ENCODE results near the gene CCDC149.
"Not testable (repeated sequence)": the region's sequence is repeated elsewhere in the genome, so short reads cannot be mapped to it uniquely, and the experiment has no call there.

CCDC149 gene

GRCh38 chr4:24915121-24915922, 2.5 kb upstream of the CCDC149 start:
- no peak for DNase-seq (ENCODE audit: low spot score)

GRCh38 chr4:24914460-24914859, 1.6 kb upstream of the CCDC149 start:
- no peak for DNase-seq (ENCODE audit: low spot score)

GRCh38 chr4:24913119-24913485, 260 bp upstream of the CCDC149 start:
- DNase-seq (ENCODE audit: low spot score) = no peak

GRCh38 chr4:24910499-24910898, 2.3 kb downstream of the CCDC149 start:
- DNase-seq (ENCODE audit: low spot score) = no peak

- not testable (repeated sequence) for DNase-seq (ENCODE audit: low spot score)
Measured at GRCh38 chr4:24909606-24910005, 3.2 kb downstream of the CCDC149 start.

GRCh38 chr4:24897639-24898038, 15.2 kb downstream of the CCDC149 start:
- no peak for DNase-seq (ENCODE audit: low spot score)

- no peak for DNase-seq (ENCODE audit: low spot score)
Measured at GRCh38 chr4:24896977-24897376, 15.9 kb downstream of the CCDC149 start.

- no peak for DNase-seq (ENCODE audit: low spot score)
Measured at GRCh38 chr4:24896056-24896455, 16.8 kb downstream of the CCDC149 start.

- DNase-seq (ENCODE audit: low spot score) = no peak
Measured at GRCh38 chr4:24895461-24895860, 17.4 kb downstream of the CCDC149 start.

- no peak for DNase-seq (ENCODE audit: low spot score)
Measured at GRCh38 chr4:24894846-24895245, 18.0 kb downstream of the CCDC149 start.

- no peak for DNase-seq (ENCODE audit: low spot score)
Measured at GRCh38 chr4:24894243-24894642, 18.6 kb downstream of the CCDC149 start.

- no peak for DNase-seq (ENCODE audit: low spot score)
Measured at GRCh38 chr4:24892778-24893177, 20.1 kb downstream of the CCDC149 start.

- DNase-seq (ENCODE audit: low spot score) = no peak
Measured at GRCh38 chr4:24892278-24892677, 20.6 kb downstream of the CCDC149 start.

- DNase-seq (ENCODE audit: low spot score) = no peak
Measured at GRCh38 chr4:24890561-24891126, 22.2 kb downstream of the CCDC149 start.

GRCh38 chr4:24889991-24890390, 22.9 kb downstream of the CCDC149 start:
- no peak for DNase-seq (ENCODE audit: low spot score)

GRCh38 chr4:24888475-24889344, 24.1 kb downstream of the CCDC149 start:
- DNase-seq (ENCODE audit: low spot score) = no peak

- no peak for DNase-seq (ENCODE audit: low spot score)
Measured at GRCh38 chr4:24887881-24888430, 24.9 kb downstream of the CCDC149 start.

- DNase-seq (ENCODE audit: low spot score) = no peak
Measured at GRCh38 chr4:24886596-24886995, 26.2 kb downstream of the CCDC149 start.

GRCh38 chr4:24885342-24885741, 27.5 kb downstream of the CCDC149 start:
- no peak for DNase-seq (ENCODE audit: low spot score)

- DNase-seq (ENCODE audit: low spot score) = no peak
Measured at GRCh38 chr4:24884902-24885301, 27.9 kb downstream of the CCDC149 start.

GRCh38 chr4:24881508-24882196, 31.2 kb downstream of the CCDC149 start:
- DNase-seq (ENCODE audit: low spot score) = no peak

- no peak for DNase-seq (ENCODE audit: low spot score)
Measured at GRCh38 chr4:24880186-24880585, 32.7 kb downstream of the CCDC149 start.

Measured in left forelimb (tissue), 1 donor.